Activated CD4-positive, alpha-beta T cell treated with anti-CD3 and anti-CD28 coated beads, Interleukin-10, Interleukin-2, amounts not matched to agents 100 ng/mL and 50 ng/mL, durations not matched to agents 16 hours and 8 hours (primary cell): ENCODE measurements around the gene POLE.

Experiments
- DNase-seq: peaks from one replicate; pipeline ENCODE4 v3.0.0-alpha.2; 2020

POLE gene

GRCh38 chr12:132687211-132688164, at the start of gene POLE, which contains the start of gene PXMP2:
Gene POLE (minus strand): TSS chr12:132687342. CDS start chr12:132687315, 27 bp downstream.
Gene PXMP2 (plus strand): TSS chr12:132687587. CDS start chr12:132687671, 84 bp downstream.
- peak; percentile 97 for DNase-seq

- DNase-seq, result no peak
These were observed 49.8 kb upstream of the POLE start for GRCh38 chr12:132736913-132737312.

- DNase-seq, result no peak
These were observed 49.2 kb upstream of the POLE start for GRCh38 chr12:132736378-132736777.

- no peak for DNase-seq
These were observed 48.4 kb upstream of the POLE start for GRCh38 chr12:132735496-132735895.

GRCh38 chr12:132734206-132734605, 47.1 kb upstream of the POLE start:
- DNase-seq, result no peak

- no peak for DNase-seq
These were observed 44.4 kb upstream of the POLE start for GRCh38 chr12:132731574-132731973.

- DNase-seq, result no peak
These were observed 43.2 kb upstream of the POLE start for GRCh38 chr12:132730353-132730752.

GRCh38 chr12:132729541-132730320, 42.6 kb upstream of the POLE start:
- no peak for DNase-seq

GRCh38 chr12:132728502-132728901, 41.4 kb upstream of the POLE start:
- no peak for DNase-seq

- DNase-seq, result no peak
These were observed 40.1 kb upstream of the POLE start for GRCh38 chr12:132727091-132727794.

GRCh38 chr12:132726386-132726785, 39.2 kb upstream of the POLE start:
- no peak for DNase-seq

GRCh38 chr12:132724506-132725241, 37.5 kb upstream of the POLE start:
- DNase-seq, result no peak

GRCh38 chr12:132723764-132724140, 36.6 kb upstream of the POLE start:
- no peak for DNase-seq

- DNase-seq, result no peak
These were observed 36.0 kb upstream of the POLE start for GRCh38 chr12:132723015-132723763.

GRCh38 chr12:132720606-132721345, 33.6 kb upstream of the POLE start:
- DNase-seq, result no peak

GRCh38 chr12:132719954-132720324, 32.8 kb upstream of the POLE start:
- no peak for DNase-seq

- no peak for DNase-seq
These were observed 32.2 kb upstream of the POLE start for GRCh38 chr12:132719141-132719953.

GRCh38 chr12:132718644-132719043, 31.5 kb upstream of the POLE start:
- DNase-seq, result no peak

GRCh38 chr12:132717531-132718387, 30.6 kb upstream of the POLE start:
- DNase-seq, result no peak
